SK-N-SH (cell line): ENCODE data around the gene NDUFAF8.

Experiments used
- CHD2 ChIP-seq: fragments of 150-350 bp; IDR thresholded peaks from 2 replicates; pipeline ENCODE4 v1.6.1; 2018; ENCODE audit warnings: low read length; ENCODE audit not compliant: partially characterized antibody
- NRF1 ChIP-seq: IDR thresholded peaks from 2 replicates; pipeline ENCODE4 v1.6.1; 2012; ENCODE audit warnings: low read depth, mild to moderate bottlenecking, low read length
- RCOR1 ChIP-seq: fragments of 150-350 bp; IDR thresholded peaks from 2 replicates; pipeline ENCODE4 v1.6.1; 2017; ENCODE audit warnings: antibody characterized with exemption, low read length
- TF ChIP-seq, protein P1 (sequence below): fragments of 200-600 bp; sonication (generic); IDR thresholded peaks from 2 replicates; pipeline ENCODE4 v1.6.1; 2017; ENCODE audit warnings: antibody characterized with exemption, mild to moderate bottlenecking, moderate library complexity

DNA sequence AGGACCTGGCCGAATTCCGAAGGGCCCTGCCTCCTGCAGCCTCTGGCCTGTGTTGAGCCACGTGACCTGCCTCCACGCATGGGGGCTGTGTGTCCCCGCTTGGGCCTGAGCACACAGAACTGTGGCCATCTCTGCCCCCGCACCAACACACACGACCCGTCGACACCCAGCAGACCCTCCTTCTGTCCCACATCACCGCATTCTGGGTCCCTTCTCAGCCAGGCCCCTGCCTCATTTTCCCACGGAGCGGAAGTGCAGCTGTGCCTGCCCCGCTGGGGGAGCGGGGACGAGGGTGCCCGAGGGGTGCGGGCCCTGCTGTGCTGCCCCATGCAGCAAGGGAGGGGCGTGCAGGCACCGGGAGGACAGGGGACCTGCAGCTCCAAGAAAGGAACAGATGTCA lies 18.4 kb downstream of the NDUFAF8 start:
- TF ChIP-seq CHD2 (no peak), RCOR1 (no peak), NRF1 (no peak)
- TF ChIP-seq, protein P1, sequence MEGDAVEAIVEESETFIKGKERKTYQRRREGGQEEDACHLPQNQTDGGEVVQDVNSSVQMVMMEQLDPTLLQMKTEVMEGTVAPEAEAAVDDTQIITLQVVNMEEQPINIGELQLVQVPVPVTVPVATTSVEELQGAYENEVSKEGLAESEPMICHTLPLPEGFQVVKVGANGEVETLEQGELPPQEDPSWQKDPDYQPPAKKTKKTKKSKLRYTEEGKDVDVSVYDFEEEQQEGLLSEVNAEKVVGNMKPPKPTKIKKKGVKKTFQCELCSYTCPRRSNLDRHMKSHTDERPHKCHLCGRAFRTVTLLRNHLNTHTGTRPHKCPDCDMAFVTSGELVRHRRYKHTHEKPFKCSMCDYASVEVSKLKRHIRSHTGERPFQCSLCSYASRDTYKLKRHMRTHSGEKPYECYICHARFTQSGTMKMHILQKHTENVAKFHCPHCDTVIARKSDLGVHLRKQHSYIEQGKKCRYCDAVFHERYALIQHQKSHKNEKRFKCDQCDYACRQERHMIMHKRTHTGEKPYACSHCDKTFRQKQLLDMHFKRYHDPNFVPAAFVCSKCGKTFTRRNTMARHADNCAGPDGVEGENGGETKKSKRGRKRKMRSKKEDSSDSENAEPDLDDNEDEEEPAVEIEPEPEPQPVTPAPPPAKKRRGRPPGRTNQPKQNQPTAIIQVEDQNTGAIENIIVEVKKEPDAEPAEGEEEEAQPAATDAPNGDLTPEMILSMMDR: no peak
